Measurements from ENCODE around the gene CT55. TPM values are rescaled to one million over a fixed set of nuclear protein-coding genes. Genes with fewer than 3 reads are reported as not detected.

Gene CT55
- total RNA-seq, 1 experiment from 2014 or later: not detected

- H3K9me3 ChIP-seq (ENCODE audit: control insufficient read depth, insufficient read depth, low read depth, low read length): no peaks in the 10 kb centered on the region
- H3K4me1 ChIP-seq (ENCODE audit: control insufficient read depth, insufficient read depth, low read length): 0 out of 2 replicates have a peak, but pooled peaks cover 4% of the 10 kb centered on the region
- no TSS peak for BruUV-seq (replicated peaks)
- intact Hi-C loops (cut with micrococcal nuclease; ENCODE audit: unreplicated experiment) (loop anchor here (1.0 kb wide), 1 partner anchor 291 kb away; no protein-coding TSS in a partner anchor), in situ Hi-C loops (cut with HindIII; ENCODE audit: low pct_unique_long_range_greater_than_20kb, low sequenced_read_pairs) (no loop called here)
- H3K4me3 ChIP-seq (ENCODE audit: low read depth in 2 of 2, low read length in 2 of 2): no peak overlapping the region
- no peaks in the 10 kb centered on the region for H3K36me3 ChIP-seq (ENCODE audit: control insufficient read depth, insufficient read depth, low read length)
- CTCF ChIA-PET: interaction anchor here (0.6 kb wide), 1 partner anchor 81 kb away, joined by 4 read pairs; no protein-coding TSS in a partner anchor
- peak; percentile 100 for ATAC-seq
- H3K27ac ChIP-seq (ENCODE audit: low read length): no peak overlapping the region
- TF ChIP-seq TCF7L2 (IDR thresholded peaks at IDR 0.05; ENCODE audit: low read depth, low read length): no peak
- TF ChIP-seq SIN3A (IDR thresholded peaks at IDR 0.05; ENCODE audit: borderline replicate concordance, insufficient read depth, low read depth, low read length): no peak
- TF ChIP-seq CTCF (IDR thresholded peaks at IDR 0.05): peak; percentile 66
- TF ChIP-seq POLR2AphosphoS5 (IDR thresholded peaks at IDR 0.05; ENCODE audit: low read depth, low read length): no peak
- TF ChIP-seq, protein P1, sequence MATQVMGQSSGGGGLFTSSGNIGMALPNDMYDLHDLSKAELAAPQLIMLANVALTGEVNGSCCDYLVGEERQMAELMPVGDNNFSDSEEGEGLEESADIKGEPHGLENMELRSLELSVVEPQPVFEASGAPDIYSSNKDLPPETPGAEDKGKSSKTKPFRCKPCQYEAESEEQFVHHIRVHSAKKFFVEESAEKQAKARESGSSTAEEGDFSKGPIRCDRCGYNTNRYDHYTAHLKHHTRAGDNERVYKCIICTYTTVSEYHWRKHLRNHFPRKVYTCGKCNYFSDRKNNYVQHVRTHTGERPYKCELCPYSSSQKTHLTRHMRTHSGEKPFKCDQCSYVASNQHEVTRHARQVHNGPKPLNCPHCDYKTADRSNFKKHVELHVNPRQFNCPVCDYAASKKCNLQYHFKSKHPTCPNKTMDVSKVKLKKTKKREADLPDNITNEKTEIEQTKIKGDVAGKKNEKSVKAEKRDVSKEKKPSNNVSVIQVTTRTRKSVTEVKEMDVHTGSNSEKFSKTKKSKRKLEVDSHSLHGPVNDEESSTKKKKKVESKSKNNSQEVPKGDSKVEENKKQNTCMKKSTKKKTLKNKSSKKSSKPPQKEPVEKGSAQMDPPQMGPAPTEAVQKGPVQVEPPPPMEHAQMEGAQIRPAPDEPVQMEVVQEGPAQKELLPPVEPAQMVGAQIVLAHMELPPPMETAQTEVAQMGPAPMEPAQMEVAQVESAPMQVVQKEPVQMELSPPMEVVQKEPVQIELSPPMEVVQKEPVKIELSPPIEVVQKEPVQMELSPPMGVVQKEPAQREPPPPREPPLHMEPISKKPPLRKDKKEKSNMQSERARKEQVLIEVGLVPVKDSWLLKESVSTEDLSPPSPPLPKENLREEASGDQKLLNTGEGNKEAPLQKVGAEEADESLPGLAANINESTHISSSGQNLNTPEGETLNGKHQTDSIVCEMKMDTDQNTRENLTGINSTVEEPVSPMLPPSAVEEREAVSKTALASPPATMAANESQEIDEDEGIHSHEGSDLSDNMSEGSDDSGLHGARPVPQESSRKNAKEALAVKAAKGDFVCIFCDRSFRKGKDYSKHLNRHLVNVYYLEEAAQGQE (IDR thresholded peaks at IDR 0.05; ENCODE audit: insufficient read depth in 1 of 2, low read depth in 2 of 2, low read length in 1 of 2): no peak
- POLR2A ChIA-PET: no interaction called here
- peaks cover 24% of the 10 kb centered on the region for H3K27me3 ChIP-seq (ENCODE audit: control insufficient read depth, insufficient read depth, low read length)
- peak; percentile 54 for DNase-seq (ENCODE audit: low read depth, low spot score)
Measured at GRCh38 chrX:135185795-135186443, 14.7 kb upstream of the CT55 start.

DNA sequence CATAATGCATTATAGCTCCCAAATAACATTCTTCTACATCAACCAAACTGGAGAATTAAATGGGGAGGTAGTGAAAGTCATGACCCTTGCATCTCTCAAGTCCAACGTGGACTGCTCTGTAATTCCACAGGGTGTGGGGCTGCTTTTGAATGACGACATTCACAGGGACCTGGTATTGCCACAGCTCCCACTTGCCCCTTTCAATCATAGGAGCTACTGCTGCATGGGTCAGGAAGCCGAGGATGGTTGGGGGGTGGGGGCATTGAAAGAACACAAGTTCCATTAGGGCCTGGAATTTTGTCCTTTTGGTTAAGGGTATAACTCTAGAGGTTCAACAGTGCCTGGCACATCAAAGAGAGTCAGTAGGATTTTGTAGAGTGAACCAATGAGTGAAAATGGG, 7.4 kb upstream of the CT55 start:
- in situ Hi-C loops (cut with HindIII; ENCODE audit: low pct_unique_long_range_greater_than_20kb, low sequenced_read_pairs) (no loop called here), intact Hi-C loops (cut with micrococcal nuclease; ENCODE audit: unreplicated experiment) (no loop called here)
- Histone ChIP-seq H3K27me3 (ENCODE audit: control insufficient read depth, insufficient read depth, low read length) (peaks cover 6% of the 10 kb centered on the region), H3K4me3 (ENCODE audit: low read depth in 2 of 2, low read length in 2 of 2) (no peak overlapping the region), H3K36me3 (ENCODE audit: control insufficient read depth, insufficient read depth, low read length) (no peaks in the 10 kb centered on the region), H3K27ac (ENCODE audit: low read length) (no peak overlapping the region), H3K4me1 (ENCODE audit: control insufficient read depth, insufficient read depth, low read length) (no peaks in the 10 kb centered on the region), H3K9me3 (ENCODE audit: control insufficient read depth, insufficient read depth, low read depth, low read length) (no peaks in the 10 kb centered on the region)
- ChIA-PET CTCF (no interaction called here), POLR2A (no interaction called here)
- no peak for TF ChIP-seq CTCF (IDR thresholded peaks at IDR 0.05)
- no peak for TF ChIP-seq SIN3A (IDR thresholded peaks at IDR 0.05; ENCODE audit: borderline replicate concordance, insufficient read depth, low read depth, low read length)
- no peak for TF ChIP-seq POLR2AphosphoS5 (IDR thresholded peaks at IDR 0.05; ENCODE audit: low read depth, low read length)
- TF ChIP-seq, protein P1 (IDR thresholded peaks at IDR 0.05; ENCODE audit: insufficient read depth in 1 of 2, low read depth in 2 of 2, low read length in 1 of 2): no peak
- no peak for TF ChIP-seq TCF7L2 (IDR thresholded peaks at IDR 0.05; ENCODE audit: low read depth, low read length)
- ATAC-seq: no peak
- DNase-seq (ENCODE audit: low read depth, low spot score): no peak
- BruUV-seq (replicated peaks): no TSS peak
